Neural cell (in vitro differentiated cells): ENCODE data around the gene CAMK1. TPM values are rescaled to one million over a fixed set of nuclear protein-coding genes. Genes with fewer than 3 reads are reported as not detected.

Experiments used
- H2AFZ ChIP-seq: fragments of 200-600, 300-800 bp; sonication (generic), shearing (Covaris generic); 2 replicates; pipeline ENCODE4 v1.6.0; 2014; ENCODE audit warnings: low read depth, mild to moderate bottlenecking, antibody characterized with exemption, low read length, moderate library complexity
- H3F3A ChIP-seq: fragments of 200-600 bp; shearing (Covaris generic); 2 replicates; pipeline ENCODE4 v1.6.1; 2016; ENCODE audit warnings: mild to moderate bottlenecking, moderate library complexity, mixed read lengths, antibody characterized with exemption, low read length; ENCODE audit not compliant: insufficient read depth, poor library complexity, severe bottlenecking
- H3K27ac ChIP-seq: fragments of 200-600, 300-800 bp; sonication (generic), shearing (Covaris generic); 2 replicates; pipeline ENCODE4 v1.5.1; 2014; ENCODE audit warnings: mild to moderate bottlenecking, low read length, moderate library complexity
- H3K27me3 ChIP-seq: fragments of 300-800, 200-600 bp; sonication (generic), shearing (Covaris generic); 2 replicates; pipeline ENCODE4 v1.6.0; 2014; ENCODE audit warnings: mild to moderate bottlenecking, low read depth, low read length, moderate library complexity; ENCODE audit not compliant: insufficient read depth
- H3K36me3 ChIP-seq: fragments of 300-800, 200-600 bp; sonication (generic), shearing (Covaris generic); 2 replicates; pipeline ENCODE4 v1.5.1; 2014; ENCODE audit warnings: mild to moderate bottlenecking, antibody characterized with exemption, low read length, moderate library complexity; ENCODE audit not compliant: insufficient read depth
- H3K4me2 ChIP-seq: fragments of 300-800, 200-600 bp; sonication (generic), shearing (Covaris generic); 2 replicates; pipeline ENCODE4 v1.6.0; 2014; ENCODE audit warnings: mild to moderate bottlenecking, low read length
- H3K4me3 ChIP-seq: fragments of 300-800, 200-600 bp; sonication (generic), shearing (Covaris generic); 2 replicates; pipeline ENCODE4 v1.5.1; 2014; ENCODE audit warnings: mild to moderate bottlenecking, low read length, moderate library complexity
- H3K79me2 ChIP-seq: fragments of 200-600 bp; shearing (Covaris generic); replicated peaks from 2 replicates; pipeline ENCODE4 v1.6.0; 2014; ENCODE audit warnings: mild to moderate bottlenecking, low read length, moderate library complexity; ENCODE audit not compliant: insufficient read depth
- H3K9ac ChIP-seq: fragments of 300-800, 200-600 bp; sonication (generic), shearing (Covaris generic); 2 replicates; pipeline ENCODE4 v1.6.1; 2016; ENCODE audit warnings: mild to moderate bottlenecking, low read length, mixed read lengths
- H3K9me2 ChIP-seq: fragments of 200-600 bp; shearing (Covaris generic); 2 replicates; pipeline ENCODE4 v1.6.1; 2016; ENCODE audit warnings: mild to moderate bottlenecking, low read length, mixed read lengths; ENCODE audit not compliant: insufficient read depth
- H3K9me3 ChIP-seq: fragments of 200-600, 300-800 bp; sonication (generic), shearing (Covaris generic); 2 replicates; pipeline ENCODE4 v1.6.1; 2016; ENCODE audit warnings: mild to moderate bottlenecking, mixed run types, low read length, moderate library complexity, mixed read lengths
- H4K20me1 ChIP-seq: fragments of 200-600 bp; shearing (Covaris generic); 2 replicates; pipeline ENCODE4 v1.6.1; 2016; ENCODE audit warnings: mild to moderate bottlenecking, mixed run types; ENCODE audit not compliant: insufficient read depth
- CTCF ChIP-seq: fragments of 450-650 bp; IDR thresholded peaks from 2 replicates; pipeline ENCODE4 v1.5.1; 2014; ENCODE audit warnings: antibody characterized with exemption, mild to moderate bottlenecking, moderate library complexity; ENCODE audit not compliant: poor library complexity, severe bottlenecking
- EP300 ChIP-seq: fragments of 450-650 bp; conservative IDR thresholded peaks from 2 replicates; pipeline ENCODE4 v1.6.1; 2014; ENCODE audit warnings: antibody characterized with exemption, mild to moderate bottlenecking, moderate library complexity; ENCODE audit not compliant: poor library complexity, severe bottlenecking
- EZH2 ChIP-seq: fragments of 200-600, 300-800 bp; shearing (Covaris generic), sonication (generic); IDR thresholded peaks from 2 replicates; pipeline ENCODE4 v1.6.1; 2014; ENCODE audit warnings: antibody characterized with exemption, low read length, borderline replicate concordance, mild to moderate bottlenecking; ENCODE audit not compliant: insufficient read depth, poor library complexity, severe bottlenecking
- MXI1 ChIP-seq: fragments of 450-650 bp; conservative IDR thresholded peaks from 2 replicates; pipeline ENCODE4 v1.6.1; 2014; ENCODE audit warnings: antibody characterized with exemption, mild to moderate bottlenecking; ENCODE audit not compliant: poor library complexity, severe bottlenecking
- POLR2AphosphoS5 ChIP-seq: IDR thresholded peaks from 2 replicates; pipeline ENCODE4 v1.6.1; 2012
- RAD21 ChIP-seq: fragments of 450-650 bp; conservative IDR thresholded peaks from 2 replicates; pipeline ENCODE4 v1.6.1; 2014; ENCODE audit warnings: antibody characterized with exemption, mild to moderate bottlenecking, moderate library complexity
- REST ChIP-seq: IDR thresholded peaks from 2 replicates; pipeline ENCODE4 v1.6.1; 2012; ENCODE audit warnings: borderline replicate concordance
- SMC3 ChIP-seq: fragments of 450-650 bp; conservative IDR thresholded peaks from 2 replicates; pipeline ENCODE4 v1.6.1; 2014; ENCODE audit warnings: antibody characterized with exemption, mild to moderate bottlenecking, moderate library complexity; ENCODE audit not compliant: poor library complexity
- TAF1 ChIP-seq: IDR thresholded peaks from 2 replicates; pipeline ENCODE4 v1.6.1; 2012; ENCODE audit warnings: low read depth
- polyA plus RNA-seq: library from polyadenylated mRNA; depleted of rRNA; stranded (reverse); fragments of >200 nt; gene quantifications from 2 replicates; pipeline ENCODE4 v1.2.3, GENCODE V29; 2014

Gene CAMK1
- polyA plus RNA-seq, 1 donor from 2014 or later = 18.7 TPM

DNA sequence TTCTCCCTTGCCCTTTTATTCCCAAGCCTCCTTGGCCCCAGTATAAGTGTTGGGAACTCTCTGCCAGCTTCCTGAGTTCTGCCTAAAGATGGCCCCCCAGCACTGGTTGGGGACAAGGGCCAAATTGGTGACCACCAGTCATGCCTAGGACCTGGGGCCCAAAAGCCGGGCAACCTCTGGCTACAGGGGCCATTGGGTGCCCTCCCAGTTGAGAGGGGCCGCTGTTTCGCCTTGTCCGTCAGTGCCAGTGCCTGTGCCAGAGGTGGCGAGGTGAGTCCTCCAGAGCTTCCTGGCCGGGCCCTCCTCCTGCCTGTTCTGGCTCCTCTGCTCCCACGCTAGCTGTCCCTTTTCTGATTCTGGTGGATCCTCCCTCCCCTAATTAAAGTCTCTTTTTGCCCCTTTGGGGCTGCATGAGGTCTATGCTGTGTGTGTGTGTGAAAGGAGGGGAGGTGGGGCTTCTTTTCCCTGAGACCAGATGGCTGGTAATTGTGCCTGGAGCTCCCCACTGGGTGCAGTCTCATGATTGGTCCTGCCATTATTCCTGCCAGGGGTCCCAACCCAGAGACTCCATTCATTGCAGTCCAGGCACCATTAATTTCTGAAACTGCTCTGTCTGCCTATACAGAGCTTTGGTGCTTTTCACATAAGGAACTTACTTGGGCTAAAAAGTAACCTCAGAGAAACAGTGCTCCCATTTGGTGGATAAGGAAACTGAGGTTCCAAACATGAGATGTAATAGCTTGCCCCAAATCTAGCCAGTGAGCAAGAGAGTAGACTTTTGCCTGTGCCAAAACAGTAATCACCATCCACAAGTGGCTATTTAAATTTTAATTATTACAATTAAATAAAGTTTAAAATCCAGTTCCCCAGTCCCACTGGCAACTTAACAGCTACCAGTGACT, 37.2 kb upstream of the CAMK1 start:
- H4K20me1 ChIP-seq = no peaks in the 10 kb centered on the region
- no peak overlapping the region for H3K4me2 ChIP-seq
- no peak overlapping the region for H3K4me3 ChIP-seq
- no peak overlapping the region for H3K27ac ChIP-seq
- H3K9ac ChIP-seq = no peak overlapping the region
- no peak overlapping the region for H2AFZ ChIP-seq
- H3K79me2 ChIP-seq = no peaks in the 10 kb centered on the region
- H3K36me3 ChIP-seq = no peaks in the 10 kb centered on the region
- H3F3A ChIP-seq = no peaks in the 10 kb centered on the region
- H3K27me3 ChIP-seq = no peaks in the 10 kb centered on the region
- TF ChIP-seq TAF1 (no peak), EZH2 (no peak), RAD21 (no peak), POLR2AphosphoS5 (no peak), CTCF (no peak), MXI1 (no peak), EP300 (no peak), SMC3 (no peak), REST (no peak)
- no peaks in the 10 kb centered on the region for H3K9me3 ChIP-seq
- H3K9me2 ChIP-seq = no peaks in the 10 kb centered on the region

DNA sequence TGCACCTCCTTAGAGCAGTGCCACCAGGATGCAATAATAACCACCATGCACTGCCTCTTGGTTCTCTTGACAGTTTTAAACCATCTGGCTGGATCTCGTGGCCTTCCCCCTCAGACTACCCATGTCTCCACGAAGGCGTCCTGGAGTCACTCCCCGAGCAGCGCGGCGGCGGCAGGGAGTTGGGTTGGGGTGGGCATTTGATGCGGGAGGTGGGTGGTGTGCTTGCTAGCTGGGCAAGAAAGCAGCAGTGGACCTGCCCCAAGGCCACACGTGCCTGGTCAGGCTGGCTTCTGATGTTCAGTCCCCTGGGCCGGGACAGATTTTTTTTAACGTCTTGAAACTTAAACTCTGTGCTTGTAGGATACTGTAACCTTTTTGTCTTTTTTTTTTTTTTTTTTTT, 36.4 kb upstream of the CAMK1 start:
- no peak overlapping the region for H3K27ac ChIP-seq
- H4K20me1 ChIP-seq = no peaks in the 10 kb centered on the region

More for the DNA sequence above, 36.4 kb upstream of the CAMK1 start:
- H3F3A ChIP-seq = no peaks in the 10 kb centered on the region
- H3K27me3 ChIP-seq = no peaks in the 10 kb centered on the region
- H3K9ac ChIP-seq = no peak overlapping the region
- no peaks in the 10 kb centered on the region for H3K9me3 ChIP-seq
- H3K4me2 ChIP-seq = no peak overlapping the region
- TF ChIP-seq REST (no peak), TAF1 (no peak), CTCF (no peak), POLR2AphosphoS5 (no peak), EZH2 (no peak), MXI1 (no peak), EP300 (no peak), SMC3 (no peak), RAD21 (no peak)
- no peak overlapping the region for H2AFZ ChIP-seq
- no peaks in the 10 kb centered on the region for H3K9me2 ChIP-seq
- no peak overlapping the region for H3K4me3 ChIP-seq
- no peaks in the 10 kb centered on the region for H3K79me2 ChIP-seq
- no peaks in the 10 kb centered on the region for H3K36me3 ChIP-seq
